ENCODE data around the gene EIF4EBP2. TPM values are rescaled to one million over a fixed set of nuclear protein-coding genes. Genes with fewer than 3 reads are reported as not detected.

EIF4EBP2 gene, protein sequence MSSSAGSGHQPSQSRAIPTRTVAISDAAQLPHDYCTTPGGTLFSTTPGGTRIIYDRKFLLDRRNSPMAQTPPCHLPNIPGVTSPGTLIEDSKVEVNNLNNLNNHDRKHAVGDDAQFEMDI
- 68.6 and 78.0 TPM in 2 replicates for total RNA-seq (2014; rRNA removed; shearing (Covaris generic))

DNA sequence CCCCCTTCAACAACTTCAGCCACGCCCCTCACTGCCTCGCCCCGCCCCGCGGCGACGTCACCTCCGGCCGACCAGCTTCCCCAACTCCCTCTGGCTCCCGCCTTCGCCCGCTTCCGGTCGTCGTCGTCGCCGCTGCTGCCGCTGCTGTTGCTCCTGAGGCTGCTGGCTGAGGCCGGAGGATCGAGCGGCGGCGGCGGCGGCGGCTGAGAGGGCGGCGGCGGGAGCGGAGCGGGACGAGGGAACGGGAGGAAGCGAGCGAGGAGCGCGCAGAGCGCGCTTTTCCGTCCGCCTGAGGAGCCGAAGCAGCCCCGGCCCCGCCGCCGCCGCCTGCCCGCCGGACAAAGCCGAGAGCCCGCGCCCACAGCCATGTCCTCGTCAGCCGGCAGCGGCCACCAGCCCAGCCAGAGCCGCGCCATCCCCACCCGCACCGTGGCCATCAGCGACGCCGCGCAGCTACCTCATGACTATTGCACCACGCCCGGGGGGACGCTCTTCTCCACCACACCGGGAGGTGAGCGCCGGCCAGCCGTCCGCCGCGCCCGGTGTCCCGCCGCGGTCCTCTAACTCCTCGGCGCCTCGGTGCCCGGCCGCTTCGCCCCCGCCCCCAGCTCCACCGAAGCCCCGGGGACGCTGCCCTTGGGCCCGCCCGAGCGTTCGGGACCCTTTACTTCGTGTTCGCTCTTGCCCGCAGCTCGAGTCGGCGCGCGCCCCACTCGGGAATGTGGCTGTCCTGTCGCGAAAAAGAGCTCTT lies at the start of gene EIF4EBP2:
TSS of gene EIF4EBP2 (plus strand) at position 110 of the 751 bp plus-strand sequence. CDS start at position 367, 257 bp downstream.
- Histone ChIP-seq H3K27me3 (ENCODE audit: control insufficient read depth, insufficient read depth, low read length) (no peaks in the 10 kb centered on the region), H3K36me3 (replicated peaks; ENCODE audit: control insufficient read depth, insufficient read depth, low read length) (no peaks in the 10 kb centered on the region; the same call in 1 of the 2 replicates), H3K4me3 (ENCODE audit: insufficient read depth, low read depth, low read length) (peak within 1 kb of the TSS; percentile 96)
- peak; percentile 98 for DNase-seq

DNA sequence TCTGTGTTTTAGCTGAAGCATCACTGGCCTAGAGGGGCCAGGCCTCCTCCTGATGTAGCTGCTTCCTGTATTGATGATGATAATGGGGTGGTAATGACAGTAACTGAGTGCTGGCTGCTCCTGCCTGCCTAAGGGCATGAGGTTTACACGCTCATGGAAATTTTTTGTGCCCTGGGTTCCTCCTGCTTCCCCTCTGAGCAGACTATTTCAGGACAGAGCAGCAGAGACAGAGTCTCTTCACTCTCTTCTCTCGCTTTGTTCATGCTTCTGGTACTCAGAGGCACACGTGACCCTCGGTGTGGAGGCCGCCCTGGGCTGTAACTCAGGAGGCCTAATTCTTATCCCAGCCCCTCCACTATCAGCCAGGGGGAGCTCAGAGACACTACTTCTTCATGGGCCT lies 49.4 kb upstream of the EIF4EBP2 start:
- H3K27me3 ChIP-seq (ENCODE audit: control insufficient read depth, insufficient read depth, low read length): no peaks in the 10 kb centered on the region

DNA sequence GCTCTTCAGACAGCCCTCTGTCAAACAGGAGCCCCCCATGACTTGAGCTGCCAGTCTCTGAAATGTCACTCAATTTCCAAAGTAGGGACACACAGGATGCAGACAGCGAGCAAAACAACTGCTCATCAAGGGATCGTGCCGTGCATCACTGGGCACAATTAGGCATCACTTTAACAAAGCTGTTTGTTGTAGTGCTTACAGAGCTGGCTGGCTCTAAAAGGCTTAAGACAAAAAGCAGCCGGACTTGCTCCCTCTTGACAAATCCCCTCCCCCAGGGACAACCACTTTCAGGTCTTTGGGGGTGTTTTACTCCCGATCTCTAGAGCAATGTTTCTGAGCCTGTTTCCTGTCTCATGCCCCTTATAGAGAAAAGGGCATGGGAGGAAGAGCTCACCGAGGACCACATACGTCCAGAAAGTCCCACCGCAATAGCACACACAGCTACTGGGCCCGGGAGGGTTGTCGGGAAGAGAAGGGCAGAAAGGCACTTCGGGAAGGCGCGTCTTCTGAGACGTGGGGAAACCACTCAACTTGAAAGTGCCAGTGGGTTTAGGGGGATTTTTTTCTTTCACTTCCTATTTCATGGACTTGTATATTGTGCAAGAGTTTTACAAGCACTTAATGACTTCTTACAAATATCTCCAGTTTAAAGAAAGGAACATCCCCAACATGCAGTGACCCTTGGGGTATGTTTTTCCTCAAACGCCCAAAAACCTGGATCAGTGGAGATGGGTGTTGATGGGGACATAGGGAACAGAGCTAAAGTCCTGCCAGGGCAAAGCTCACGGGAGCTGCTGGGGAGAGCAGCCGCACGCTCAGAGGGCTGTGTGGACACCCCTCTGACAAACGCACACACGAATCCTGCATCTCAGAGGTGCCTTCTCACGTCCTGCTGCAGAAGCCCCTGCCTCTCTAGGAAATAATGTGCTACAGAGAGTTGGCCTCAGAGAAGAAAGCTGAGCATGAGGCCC lies 48.6 kb upstream of the EIF4EBP2 start:
- no peak overlapping the region for H3K4me3 ChIP-seq (ENCODE audit: insufficient read depth, low read depth, low read length)
- H3K36me3 ChIP-seq (replicated peaks; ENCODE audit: control insufficient read depth, insufficient read depth, low read length): no peaks in the 10 kb centered on the region
- H3K27me3 ChIP-seq (ENCODE audit: control insufficient read depth, insufficient read depth, low read length): no peaks in the 10 kb centered on the region
- no peak for DNase-seq

More for the DNA sequence above, 49.4 kb upstream of the EIF4EBP2 start:
- H3K36me3 ChIP-seq (replicated peaks; ENCODE audit: control insufficient read depth, insufficient read depth, low read length): no peaks in the 10 kb centered on the region
- H3K4me3 ChIP-seq (ENCODE audit: insufficient read depth, low read depth, low read length): no peak overlapping the region
- DNase-seq: no peak

DNA sequence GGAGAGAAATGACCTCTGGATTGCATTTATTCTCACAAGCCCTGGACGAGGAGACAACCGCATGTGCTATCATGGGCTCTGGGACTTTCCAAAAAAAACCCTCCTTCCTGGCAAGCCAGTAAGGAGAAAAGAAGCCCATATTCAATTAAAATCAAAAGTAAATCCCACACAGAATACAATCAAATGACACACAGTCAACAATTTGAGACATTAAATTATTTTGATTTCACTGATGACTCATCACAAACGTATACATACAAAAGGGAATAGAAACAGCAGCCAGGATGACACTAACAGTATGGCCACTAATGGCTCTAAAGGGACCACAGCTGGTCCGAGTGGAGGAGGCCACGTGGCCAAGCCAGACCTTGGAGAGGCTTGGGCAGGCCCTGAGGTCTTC lies 46.4 kb upstream of the EIF4EBP2 start:
- H3K36me3 ChIP-seq (replicated peaks; ENCODE audit: control insufficient read depth, insufficient read depth, low read length): no peaks in the 10 kb centered on the region
- DNase-seq: no peak
- H3K27me3 ChIP-seq (ENCODE audit: control insufficient read depth, insufficient read depth, low read length): no peaks in the 10 kb centered on the region
- no peak overlapping the region for H3K4me3 ChIP-seq (ENCODE audit: insufficient read depth, low read depth, low read length)

DNA sequence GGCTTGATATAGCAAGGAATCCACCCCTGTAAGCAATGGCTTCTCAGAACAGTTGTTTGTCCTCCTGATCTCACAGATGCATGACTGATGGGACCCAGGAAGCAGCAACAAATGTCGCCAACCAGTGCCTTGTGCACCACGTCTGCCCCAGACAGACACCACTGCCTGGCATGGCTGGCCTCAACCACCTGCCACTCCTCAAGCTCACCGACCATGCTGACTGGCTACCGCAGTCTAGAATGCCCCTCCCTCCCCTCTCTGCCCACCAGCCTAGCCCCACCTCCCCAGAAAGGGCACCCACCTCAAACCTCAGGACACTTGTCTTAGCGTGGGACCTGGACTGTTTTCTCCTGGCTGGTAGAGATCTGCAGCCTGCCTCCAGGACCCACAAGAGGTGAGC lies 45.5 kb upstream of the EIF4EBP2 start:
- no peaks in the 10 kb centered on the region for H3K36me3 ChIP-seq (replicated peaks; ENCODE audit: control insufficient read depth, insufficient read depth, low read length)
- no peak for DNase-seq

DNA sequence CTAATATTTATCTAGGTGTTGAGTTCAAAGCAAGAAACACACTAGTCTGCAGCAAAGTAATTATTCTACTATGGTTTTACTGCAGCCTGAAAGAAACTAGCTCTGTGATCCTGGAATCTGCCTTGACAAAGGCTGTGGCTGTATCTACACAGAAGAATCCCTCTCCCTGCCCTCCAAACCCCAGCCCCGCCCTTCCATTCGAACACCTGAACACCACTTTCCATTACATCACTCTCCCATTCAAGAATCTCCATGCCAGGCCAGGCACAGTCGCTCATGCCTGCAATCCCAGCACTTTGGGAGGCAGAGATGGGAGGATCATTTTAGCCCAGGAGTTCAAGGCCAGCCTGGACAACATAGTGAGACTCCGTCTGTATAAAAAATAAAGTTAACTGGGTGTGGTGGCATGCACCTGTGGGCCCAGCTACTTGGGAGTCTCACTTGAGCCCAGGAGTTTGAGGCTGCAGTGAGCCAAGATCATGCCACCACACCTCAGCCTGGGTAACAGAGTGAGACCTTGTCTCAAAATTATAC lies 44.9 kb upstream of the EIF4EBP2 start:
- no peak for DNase-seq
- no peaks in the 10 kb centered on the region for H3K27me3 ChIP-seq (ENCODE audit: control insufficient read depth, insufficient read depth, low read length)
- H3K36me3 ChIP-seq (replicated peaks; ENCODE audit: control insufficient read depth, insufficient read depth, low read length): no peaks in the 10 kb centered on the region
- no peak overlapping the region for H3K4me3 ChIP-seq (ENCODE audit: insufficient read depth, low read depth, low read length)

More for the DNA sequence above, 45.5 kb upstream of the EIF4EBP2 start:
- Histone ChIP-seq H3K4me3 (ENCODE audit: insufficient read depth, low read depth, low read length) (no peak overlapping the region), H3K27me3 (ENCODE audit: control insufficient read depth, insufficient read depth, low read length) (no peaks in the 10 kb centered on the region)

DNA sequence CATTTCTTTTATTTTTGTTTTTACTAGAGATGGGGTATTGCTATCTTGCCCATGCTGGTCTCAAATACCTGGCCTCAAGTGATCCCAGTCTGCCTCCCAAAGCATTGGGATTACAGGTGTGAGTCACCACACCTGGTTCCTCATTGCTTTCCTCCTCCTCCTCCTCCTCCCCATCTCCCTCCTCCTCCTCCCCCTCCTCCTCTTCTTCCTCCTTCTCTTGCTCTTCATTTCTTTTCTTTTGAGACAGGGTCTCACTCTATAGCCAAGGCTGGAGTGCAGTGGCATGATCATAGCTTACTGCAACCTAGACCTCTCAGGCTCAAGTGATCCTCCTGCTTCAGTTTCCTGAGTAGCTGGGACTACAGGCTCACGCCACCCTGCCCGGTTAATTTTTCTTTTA lies 43.7 kb upstream of the EIF4EBP2 start:
- Histone ChIP-seq H3K36me3 (replicated peaks; ENCODE audit: control insufficient read depth, insufficient read depth, low read length) (no peaks in the 10 kb centered on the region), H3K27me3 (ENCODE audit: control insufficient read depth, insufficient read depth, low read length) (no peaks in the 10 kb centered on the region), H3K4me3 (ENCODE audit: insufficient read depth, low read depth, low read length) (no peak overlapping the region)
- DNase-seq: no peak

DNA sequence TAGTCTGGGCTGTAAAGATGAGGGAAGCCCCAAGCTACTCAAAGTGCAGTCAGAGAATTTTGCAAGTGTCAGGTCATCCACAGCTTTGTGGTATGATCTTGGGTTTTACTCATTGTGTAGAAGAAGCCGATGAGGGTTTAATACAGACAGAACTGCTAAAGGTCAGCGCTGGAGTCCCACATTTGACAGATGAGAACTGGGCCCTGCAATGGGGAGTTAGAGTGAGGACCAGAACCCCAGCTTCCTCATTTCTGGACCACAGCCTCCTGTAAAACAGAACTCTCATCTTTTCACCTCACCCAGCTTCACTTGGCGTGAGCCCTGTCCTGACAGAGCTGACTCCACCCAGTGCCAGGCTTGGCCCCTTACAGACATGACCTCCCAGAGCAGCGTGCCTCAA lies 41.6 kb upstream of the EIF4EBP2 start:
- no peak for DNase-seq
- H3K4me3 ChIP-seq (ENCODE audit: insufficient read depth, low read depth, low read length): no peak overlapping the region
- no peaks in the 10 kb centered on the region for H3K27me3 ChIP-seq (ENCODE audit: control insufficient read depth, insufficient read depth, low read length)

DNA sequence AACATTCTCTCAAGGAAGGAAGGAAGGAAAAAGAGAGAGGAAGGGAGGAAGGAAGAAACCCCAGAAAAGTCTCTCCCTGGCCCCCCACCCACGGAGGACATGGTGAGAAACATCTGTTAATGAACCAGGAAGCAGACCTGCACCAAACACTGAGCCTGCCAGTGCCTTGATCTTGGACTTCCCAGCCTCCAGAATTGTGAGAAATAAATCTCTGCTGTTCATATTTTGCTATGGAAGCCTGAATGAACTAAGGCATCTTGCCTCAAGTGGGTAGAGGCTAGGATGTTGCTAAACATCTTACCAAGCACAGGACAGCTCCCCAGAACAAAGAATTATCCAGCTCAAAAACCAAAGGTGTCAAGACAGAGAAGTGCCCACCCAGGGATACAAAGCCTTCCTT lies 40.7 kb upstream of the EIF4EBP2 start:
- no peaks in the 10 kb centered on the region; the same call in 1 of the 2 replicates for H3K36me3 ChIP-seq (replicated peaks; ENCODE audit: control insufficient read depth, insufficient read depth, low read length)
- DNase-seq: no peak
- H3K27me3 ChIP-seq (ENCODE audit: control insufficient read depth, insufficient read depth, low read length): no peaks in the 10 kb centered on the region
- no peak overlapping the region for H3K4me3 ChIP-seq (ENCODE audit: insufficient read depth, low read depth, low read length)

More for the DNA sequence above, 41.6 kb upstream of the EIF4EBP2 start:
- no peaks in the 10 kb centered on the region; the same call in 1 of the 2 replicates for H3K36me3 ChIP-seq (replicated peaks; ENCODE audit: control insufficient read depth, insufficient read depth, low read length)

DNA sequence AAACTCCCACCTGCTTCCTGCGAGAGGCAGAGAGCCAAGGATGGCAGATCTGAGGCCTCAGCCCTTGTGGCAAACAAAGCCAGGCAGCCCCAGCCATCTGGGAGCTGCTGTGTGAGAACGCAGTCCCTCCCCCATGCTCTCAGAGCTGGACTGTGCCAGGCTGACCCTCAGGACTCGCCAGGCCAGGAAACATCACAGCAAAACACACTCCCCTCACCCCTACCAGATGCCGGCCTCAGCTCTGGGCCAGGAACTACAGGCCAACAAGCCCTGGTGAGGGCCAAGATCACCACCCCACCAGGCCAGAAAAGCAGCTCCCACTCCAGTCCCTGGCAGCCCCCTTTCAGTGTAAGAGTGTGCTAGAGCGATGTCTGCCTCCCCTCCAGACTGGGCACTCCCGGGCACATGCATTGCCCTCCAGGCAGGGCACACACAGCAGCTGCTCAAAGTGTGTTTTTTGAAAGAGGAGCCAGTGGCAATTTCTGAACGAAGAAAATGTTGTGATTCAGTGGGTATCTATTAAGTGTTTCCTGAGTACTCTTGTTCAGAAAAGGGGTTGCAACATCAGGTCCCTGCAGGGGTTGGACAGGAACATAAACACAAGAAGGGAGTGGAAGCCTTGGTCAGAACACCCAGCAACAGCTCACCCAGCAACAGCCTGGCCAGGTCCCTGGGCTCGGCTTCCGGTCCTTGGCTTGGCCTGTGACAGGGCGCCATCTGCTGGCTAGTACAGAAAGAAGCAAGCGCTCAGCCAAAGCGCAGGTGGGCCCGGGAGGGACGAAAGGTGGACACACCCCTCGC lies 39.8 kb upstream of the EIF4EBP2 start:
- Histone ChIP-seq H3K27me3 (ENCODE audit: control insufficient read depth, insufficient read depth, low read length) (no peaks in the 10 kb centered on the region), H3K4me3 (ENCODE audit: insufficient read depth, low read depth, low read length) (no peak overlapping the region), H3K36me3 (replicated peaks; ENCODE audit: control insufficient read depth, insufficient read depth, low read length) (no peaks in the 10 kb centered on the region; the same call in 1 of the 2 replicates)
- DNase-seq: peak; percentile 86

DNA sequence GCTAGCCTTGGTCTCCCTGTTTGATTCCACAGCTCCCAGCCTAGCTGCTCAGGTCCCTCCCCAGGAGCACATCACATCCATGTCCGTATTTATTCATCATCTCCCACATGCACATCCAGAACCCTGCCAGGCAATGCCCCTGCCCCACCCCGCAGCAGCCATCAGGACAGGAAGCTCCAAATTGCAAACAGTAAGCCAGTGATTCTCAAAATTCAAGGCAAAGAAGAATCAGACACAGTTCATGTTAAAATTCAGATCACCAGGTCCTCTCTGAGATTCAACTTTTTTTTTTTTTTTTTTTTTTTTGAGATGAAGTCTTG lies 39.2 kb upstream of the EIF4EBP2 start:
- H3K4me3 ChIP-seq (ENCODE audit: insufficient read depth, low read depth, low read length): no peak overlapping the region
- no peaks in the 10 kb centered on the region for H3K27me3 ChIP-seq (ENCODE audit: control insufficient read depth, insufficient read depth, low read length)
- H3K36me3 ChIP-seq (replicated peaks; ENCODE audit: control insufficient read depth, insufficient read depth, low read length): no peaks in the 10 kb centered on the region; the same call in 1 of the 2 replicates
- no peak for DNase-seq

DNA sequence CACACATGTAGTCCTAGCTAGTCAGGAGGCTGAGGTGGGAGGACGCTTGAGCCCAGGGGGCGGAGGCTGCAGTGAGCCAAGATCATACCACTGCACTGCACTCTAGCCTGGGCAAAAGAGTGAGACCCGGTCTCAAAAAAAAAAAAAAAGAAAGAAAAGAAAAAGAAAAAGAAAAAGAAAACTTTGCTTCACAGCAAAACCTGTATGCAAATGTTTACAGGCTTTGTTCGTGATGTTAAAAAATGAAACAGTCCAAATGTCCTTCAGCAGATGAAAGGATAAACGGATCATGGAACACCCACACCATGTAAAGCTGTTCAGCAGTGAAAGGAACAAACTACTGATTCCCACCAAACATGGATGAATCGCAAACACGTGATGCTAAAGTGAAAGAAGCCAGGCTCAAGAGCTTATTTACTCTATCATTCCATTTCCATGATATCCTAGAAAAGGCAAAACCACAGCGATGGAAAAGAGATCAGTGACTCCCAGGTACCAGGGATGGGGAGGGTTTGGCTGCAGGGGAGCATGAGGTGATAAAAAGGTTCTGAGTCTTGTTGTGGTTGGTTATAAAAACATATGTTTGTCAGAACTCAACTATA lies 36.6 kb upstream of the EIF4EBP2 start:
- Histone ChIP-seq H3K4me3 (ENCODE audit: insufficient read depth, low read depth, low read length) (no peak overlapping the region), H3K27me3 (ENCODE audit: control insufficient read depth, insufficient read depth, low read length) (no peaks in the 10 kb centered on the region), H3K36me3 (replicated peaks; ENCODE audit: control insufficient read depth, insufficient read depth, low read length) (no peaks in the 10 kb centered on the region; the same call in 1 of the 2 replicates)
- no peak for DNase-seq

DNA sequence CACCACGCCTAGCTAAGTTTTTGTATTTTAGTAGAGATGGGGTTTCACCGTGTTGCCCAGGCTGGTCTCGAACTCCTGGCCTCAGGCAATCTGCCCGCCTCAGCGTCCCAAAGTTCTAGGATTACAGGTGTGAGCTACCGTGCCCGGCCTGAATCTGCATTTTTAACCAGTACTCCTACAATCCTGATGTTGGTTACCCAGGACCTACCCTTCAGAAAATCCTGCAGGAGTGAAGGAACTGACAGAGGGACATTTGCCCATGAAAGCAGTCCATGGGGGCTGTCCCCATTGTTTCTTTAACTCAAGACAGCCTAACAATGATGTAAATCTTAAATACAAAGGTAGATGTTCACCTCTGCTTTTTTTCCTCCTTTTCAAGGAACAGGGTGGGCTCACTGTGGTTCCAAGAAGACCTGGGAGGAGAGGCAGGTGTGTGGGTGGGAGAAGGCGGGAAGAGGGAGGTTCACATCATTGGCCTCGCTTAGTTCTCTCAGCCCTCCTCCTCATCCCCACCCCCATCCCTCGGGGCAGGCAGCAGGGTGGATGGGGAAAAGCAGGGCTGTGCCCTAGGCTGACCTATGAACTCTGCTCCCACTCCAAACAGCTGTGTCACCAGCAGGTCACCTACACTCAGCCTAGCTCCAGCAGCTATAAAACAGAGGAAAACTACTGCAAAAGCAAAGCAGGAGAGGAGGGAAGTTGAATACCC lies 35.0 kb upstream of the EIF4EBP2 start:
- DNase-seq: peak; percentile 80
- Histone ChIP-seq H3K4me3 (ENCODE audit: insufficient read depth, low read depth, low read length) (no peak overlapping the region), H3K36me3 (replicated peaks; ENCODE audit: control insufficient read depth, insufficient read depth, low read length) (no peaks in the 10 kb centered on the region; the same call in 1 of the 2 replicates), H3K27me3 (ENCODE audit: control insufficient read depth, insufficient read depth, low read length) (no peaks in the 10 kb centered on the region)

Measured in H7 (cell line).